Stimulated activated CD4-positive, alpha-beta T cell treated with anti-CD3 and anti-CD28 coated beads, Interleukin-4, amount 100 ng/mL, for 24 hours (primary cell): ENCODE results near the gene BEGAIN.

ENCODE experiments used
- DNase-seq: peaks from one replicate; pipeline ENCODE4 v3.0.0-alpha.2; 2020

The BEGAIN gene

DNA sequence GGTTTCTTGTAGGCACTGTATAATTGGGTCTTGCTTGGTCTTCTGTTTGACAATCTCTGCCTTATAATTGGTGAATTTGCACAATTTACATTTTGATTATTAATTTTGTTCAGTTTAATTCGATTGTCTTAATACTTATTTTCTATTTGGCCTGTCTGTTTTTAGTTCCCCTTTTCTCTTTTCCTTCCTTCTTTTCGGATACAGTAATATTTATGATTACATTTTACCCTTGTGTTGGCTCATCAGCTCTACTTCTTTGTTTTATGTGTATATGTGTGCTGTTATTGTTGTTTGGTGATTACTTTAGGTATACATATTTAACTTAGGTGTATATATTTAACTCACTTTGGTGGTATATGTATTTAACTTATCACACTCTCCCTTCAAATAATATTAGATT is 12.8 kb upstream of the BEGAIN start:
- no peak for DNase-seq

DNA sequence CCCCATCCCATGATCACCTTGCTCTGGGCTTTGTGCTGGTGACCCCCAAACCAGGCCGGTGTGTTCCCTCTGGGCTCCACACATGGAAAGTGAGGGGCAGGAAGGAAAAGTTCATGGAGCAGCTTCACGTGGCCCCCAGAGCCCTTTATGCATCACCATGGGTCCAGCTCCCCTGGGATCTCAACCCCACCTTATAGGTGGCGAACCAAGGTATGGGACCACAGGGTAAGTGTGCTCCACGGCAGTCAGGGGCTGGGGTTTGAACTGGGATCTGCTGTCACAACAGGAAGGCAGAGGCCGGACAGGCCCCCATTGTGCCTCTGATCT is 7.4 kb upstream of the BEGAIN start:
- no peak for DNase-seq

DNA sequence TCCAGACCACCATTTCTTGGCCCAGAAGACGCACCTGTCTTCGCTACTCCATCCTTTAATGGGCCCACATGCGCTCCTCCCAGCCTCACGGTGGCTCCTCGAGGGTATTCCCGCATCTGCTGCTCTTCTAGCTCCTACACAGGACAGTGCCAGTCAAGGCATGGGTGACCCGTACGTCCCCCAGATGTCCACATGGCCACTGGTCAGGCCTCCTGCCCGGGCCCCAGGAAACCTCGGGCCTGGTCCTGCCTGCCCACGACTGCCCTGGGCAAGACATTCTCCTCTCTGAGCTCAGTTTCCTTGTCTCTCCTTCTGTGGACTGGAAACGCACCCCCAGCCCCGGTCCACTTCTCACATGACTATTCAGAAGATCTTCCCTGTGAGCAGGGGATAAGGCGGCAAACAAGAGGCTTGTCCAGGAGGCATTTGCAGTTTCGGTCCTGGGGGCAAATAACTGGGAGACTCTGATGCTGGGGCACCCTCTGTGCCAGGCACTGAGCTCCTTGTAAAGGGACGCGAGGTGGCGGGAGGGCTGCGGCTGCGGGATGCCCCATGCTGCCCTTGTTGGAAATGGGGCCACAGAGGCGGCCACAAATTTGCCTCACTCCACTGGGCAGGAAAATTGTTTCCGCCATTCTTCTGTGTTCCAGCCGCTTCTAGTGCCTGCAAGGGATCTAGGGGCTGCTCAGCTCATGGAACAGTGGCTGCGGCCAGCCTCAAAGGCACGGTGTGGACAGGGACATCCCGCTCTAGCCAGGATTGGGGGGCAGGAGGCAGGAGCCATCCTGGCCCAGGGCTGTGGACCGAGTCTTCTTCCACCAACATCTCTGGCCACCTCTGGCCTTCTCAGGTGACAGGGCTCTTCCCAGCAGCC is 6.8 kb upstream of the BEGAIN start:
- DNase-seq = no peak

DNA sequence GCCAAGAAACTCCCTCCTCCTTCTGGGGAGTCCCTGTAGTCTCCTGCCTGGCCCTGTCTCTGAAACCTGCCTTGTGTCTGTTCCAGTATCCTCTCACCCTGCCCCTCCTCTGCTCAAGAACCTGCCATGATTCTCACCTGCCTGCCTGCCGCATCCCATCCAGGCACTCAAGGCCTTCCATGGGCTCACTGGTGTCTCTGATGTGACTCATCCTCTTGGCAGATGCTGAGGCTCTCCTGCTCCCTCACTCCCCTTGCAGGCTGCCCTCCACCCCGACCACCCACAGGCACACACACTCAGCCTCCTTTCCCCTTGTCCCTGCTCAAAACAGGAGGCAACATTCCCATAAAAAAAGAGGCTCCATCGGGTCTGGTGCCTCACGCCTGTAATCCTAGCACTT is 5.8 kb upstream of the BEGAIN start:
- DNase-seq = no peak

DNA sequence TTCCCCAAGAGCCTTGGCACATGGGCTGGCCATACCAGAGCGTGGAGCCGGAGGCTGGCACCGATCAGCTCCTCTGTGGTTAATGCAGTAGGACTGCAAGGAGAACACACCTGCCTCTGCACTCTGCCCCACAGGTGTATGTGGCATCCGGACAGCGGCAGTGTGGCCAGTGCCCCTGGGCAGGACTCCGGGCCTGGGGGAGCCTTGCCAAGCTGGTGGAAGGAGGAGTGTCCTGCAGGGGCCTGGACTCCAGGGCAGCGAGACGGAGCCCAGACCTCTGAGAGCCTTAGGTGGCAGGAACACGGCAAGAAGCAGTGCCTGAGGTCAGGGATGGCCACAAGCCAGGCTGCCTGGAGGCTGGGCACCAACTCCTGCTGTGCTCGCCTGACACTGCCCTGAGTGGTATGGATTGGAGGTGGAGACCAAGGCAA is 5.3 kb upstream of the BEGAIN start:
- DNase-seq = no peak

DNA sequence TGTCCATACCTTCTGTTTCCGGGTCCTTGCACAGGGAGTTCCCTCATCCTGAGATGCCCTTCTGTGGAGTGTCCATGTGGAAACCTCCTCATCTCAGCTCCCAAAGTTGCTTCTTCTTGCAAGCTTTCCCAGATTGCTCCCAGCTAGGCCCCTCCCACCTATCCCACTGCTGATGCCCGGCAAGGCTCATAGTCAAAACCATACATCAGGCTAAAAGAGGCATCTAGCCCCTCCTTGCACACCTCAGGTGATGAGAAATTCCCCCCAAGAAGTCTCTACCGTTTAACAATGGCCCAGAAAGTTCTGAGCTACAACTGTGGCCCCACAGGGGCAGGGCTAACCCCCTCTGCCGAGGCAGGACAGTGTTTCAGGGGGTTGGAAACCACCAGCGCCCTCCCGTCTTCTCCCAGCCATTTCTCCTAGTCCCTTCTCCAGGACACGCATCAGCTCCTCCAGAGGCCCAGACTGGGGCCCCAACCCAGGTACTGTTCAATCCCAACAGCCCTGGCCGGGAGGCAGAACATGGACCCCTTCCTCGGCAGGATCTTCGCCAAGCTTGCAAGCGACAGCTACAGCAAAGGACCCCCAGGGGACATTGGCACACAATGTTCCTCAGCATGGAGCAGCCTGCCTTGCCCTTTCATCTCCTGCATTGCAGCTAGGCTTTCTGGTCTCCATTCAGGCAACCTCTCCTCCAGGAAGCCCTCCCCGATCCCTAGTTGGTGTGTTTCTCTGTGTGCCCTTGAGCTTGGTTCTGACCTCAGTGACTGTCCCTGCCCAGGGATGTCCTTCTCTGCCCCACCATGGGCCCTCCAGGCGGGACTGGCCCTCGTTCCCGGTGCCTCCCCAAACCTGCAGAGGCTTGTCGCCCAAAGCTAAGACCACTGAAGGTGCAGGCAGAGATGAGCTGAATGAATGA is 4.5 kb upstream of the BEGAIN start:
- DNase-seq = no peak

DNA sequence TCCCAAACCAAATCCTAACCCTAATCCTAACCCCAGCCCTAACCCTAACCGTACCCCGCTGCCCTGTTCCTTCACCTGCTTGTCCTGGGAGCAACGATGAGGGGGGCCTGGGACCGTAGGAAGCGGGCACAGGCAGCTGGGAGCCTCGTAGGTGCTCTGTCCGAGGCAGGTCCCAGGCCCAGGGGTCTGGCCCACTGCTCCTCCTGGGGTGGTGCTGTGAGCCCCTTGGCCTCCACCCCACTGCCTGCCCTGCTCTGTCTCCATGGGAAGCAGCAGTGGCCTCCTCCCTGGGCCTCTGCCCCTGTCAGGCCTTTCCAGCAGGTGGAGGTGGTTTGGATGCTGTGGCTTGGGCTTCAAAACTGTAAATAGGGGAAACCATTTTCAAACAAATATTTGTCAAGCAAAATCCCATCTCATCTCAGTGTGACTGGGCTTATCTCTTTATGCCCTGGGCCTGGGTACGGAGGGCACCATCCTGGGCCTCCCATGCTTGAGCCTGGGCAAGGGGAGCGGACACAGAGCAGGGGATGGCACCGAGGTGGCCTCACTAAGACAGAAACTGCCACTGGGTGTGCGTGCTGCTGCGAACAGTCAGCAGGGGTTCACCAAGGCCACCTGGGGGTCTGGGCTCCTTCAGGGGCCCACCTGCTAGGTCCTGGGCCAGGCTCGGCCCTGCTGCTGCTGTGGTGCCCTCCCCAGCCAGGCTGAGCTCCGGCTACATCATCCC is 3.7 kb upstream of the BEGAIN start:
- no peak for DNase-seq

DNA sequence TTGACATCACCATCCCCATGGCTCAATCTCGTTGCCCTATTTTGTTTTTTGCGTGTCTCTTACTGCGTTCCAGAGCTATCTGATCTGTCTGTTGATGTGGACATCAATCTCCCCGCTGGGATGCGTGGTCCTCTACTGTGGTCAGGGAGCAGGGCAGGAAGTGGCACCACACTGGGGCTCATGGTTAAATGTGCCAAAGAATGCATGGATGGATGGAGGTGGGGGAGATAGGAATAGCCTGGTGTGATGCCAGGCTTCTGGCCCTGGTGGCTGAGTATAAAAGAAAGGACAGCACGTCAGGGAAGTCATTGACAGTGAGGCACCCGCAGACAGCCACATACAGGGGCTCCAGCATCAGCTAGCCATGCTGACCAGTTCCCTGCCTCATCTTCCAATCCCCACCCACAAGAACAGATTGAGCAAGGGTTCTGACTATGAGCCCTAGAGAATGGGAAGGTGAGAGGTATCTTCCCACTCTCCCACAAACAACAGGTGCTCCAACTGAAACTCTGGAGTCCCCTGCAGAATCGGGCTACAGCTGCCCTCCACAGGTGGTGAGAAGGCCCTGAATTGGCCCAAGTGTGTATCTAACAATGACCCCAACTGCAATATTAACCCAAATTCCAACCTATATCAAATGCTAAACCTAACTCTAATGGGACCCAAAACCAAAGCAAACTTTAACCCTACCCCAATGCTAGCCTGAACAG is 2.7 kb upstream of the BEGAIN start:
- no peak for DNase-seq

DNA sequence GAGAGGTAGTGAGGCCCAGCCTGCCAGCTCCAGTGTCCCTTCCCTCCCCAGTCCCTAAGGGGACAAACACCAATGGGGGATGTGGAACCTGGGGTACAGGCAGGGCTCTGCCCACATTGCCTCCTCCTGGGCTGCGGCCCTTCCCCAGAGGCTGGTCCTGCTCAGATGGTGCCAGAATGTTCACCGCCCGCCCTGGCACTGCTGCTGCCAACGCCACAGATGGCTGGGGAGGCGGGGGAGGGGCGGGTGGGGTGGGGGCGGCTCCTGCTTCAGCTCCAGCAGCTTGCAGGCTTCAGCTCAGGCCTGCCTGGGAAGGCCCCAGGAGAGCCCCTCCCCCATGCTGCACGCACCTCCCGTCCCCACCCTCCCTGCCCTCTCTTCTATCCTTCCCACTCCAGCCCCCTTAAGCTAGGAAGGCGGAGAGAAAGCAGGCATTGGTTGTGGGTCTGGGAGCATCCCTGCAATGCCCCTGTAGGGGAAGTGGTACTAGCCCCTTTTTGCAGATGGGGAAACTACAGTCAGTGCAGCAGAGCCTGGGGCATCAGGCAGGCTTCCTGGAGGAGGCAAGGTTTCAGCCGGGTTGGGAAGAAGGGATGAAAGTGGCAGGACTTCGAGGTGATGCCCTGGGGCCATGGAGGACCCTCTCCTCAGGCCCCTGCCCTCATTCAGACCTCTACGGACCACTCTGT is 2.0 kb upstream of the BEGAIN start:
- DNase-seq = no peak

DNA sequence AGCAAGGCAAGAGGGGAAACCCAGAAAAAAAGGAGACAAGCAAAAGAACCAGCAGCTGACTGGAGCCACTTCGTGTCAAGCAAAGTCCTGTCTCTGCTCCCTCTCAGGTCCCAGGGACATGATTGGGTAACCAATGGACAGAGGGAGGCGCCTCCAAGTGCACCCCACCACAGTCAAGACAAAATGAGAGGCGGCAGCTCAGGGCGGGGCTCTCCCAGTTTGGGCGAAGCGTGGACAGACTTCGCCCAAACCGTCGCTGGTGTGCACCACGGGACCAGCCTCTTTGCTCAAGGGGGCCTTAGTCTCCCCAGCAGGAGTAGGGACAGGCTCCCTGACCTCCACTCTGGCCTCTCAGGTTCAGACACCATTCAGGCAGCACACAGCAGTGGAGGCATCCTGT is 1.5 kb upstream of the BEGAIN start:
- DNase-seq = no peak

DNA sequence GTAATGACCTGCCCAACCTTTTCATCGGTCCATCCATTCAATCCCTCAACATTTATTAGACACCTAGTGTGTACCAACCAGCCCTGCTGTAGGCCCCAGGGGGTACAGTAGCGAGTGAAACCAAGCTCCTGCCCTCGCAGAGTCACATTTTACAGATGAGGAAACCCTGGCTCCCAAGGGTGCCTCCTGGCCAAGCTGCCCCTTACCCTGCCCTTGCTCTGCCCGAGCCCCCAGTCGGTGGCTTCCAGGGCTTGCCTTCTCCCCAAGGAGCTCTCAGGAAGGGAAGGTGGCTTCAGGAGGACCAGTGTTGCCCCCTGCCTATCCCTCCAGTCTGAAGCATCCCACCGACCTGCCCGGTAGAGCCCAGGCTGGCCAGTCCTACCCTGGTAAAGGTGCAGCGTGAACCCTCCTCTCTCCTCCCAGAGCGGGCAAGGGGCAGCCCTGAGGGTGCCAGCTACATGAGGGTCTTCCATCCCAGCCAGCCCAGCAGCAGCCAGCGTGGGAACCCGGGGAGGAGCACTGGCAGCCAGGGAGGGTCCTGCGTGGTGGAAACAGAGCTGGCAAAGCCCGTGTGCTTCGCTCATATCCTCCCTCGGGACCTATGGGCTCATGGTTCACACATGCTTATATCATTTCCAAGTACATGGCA is 670 bp upstream of the BEGAIN start:
- DNase-seq = no peak

DNA sequence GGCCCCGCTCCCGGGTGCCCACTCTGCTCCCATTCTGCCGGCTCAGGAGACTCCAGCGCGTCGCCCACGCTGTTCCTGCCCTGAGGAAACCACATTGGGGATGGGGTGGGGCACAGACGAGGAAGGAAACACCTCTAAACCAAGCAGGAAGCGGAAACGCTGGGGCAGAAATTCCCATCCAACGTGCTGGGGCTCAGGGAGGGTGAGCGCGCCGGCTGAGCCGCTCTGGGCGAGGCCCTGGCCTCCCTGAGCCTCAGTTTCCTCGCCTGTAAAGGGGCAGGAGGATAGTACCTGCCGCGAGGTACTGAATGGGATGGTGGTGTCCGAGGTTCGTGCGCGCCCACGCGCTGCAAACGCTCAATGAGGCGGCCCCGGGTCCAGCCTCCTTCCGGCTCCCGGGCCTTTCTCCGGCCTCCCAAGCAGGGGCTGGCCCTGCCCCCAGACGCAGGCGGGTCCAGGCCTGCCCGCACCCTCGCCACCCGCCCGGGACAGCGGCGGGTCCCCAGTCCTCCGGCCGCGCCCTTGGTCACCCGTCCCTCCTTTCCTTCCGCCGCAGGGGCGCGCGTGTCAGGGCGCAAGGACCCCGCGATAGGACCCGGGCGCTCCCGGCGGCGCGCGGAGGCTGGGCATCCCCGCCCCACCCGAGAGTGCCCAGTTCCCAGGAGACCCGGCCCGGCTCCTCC is 673 bp downstream of the BEGAIN start:
- peak; percentile 18 for DNase-seq

DNA sequence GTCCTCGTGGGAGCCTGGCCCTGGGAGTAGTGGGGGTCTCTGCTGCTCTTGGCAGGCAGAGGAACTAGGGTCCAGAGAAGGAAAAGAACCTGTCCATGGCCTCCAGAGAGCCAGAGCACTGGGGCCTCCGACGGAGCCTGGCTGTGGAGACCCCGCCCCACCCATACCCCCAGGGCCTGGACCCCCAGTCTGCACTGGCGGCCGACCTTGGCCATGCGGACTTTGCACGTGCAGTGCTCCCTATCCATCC is 1.1 kb downstream of the BEGAIN start:
- no peak for DNase-seq

DNA sequence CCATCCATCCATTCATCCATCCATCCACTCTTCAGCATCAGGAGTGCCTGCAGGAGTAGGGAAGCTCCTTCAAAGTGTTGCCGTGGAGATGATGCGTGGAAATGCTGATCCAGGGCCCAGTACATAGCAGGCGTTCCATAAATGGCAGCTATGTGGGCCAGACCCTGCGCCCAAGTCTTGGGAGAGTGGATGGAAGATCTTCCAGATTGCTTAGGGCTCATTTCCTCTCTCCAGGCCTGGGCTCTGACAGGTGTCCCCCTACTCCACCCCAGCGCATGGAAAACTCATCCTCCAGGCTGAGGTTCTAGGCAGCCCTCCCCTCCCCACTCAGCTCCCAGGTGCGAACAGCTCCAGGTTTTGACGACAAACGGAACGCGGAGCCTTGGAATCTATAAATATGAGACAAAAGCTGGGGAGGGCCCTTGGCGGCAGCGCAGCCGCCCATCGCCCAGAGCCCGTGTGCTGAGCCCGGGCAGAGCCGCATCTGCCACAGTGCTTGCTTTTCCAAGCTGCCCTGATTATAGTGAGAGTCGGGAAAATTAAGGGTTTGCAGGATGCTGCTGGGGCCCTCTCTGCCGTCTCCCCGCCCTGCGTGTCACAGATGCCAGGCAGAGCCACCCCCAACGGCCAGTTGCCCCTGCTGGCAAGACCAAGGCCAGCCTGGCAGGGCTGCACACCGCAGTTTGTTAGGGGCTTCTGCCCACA is 1.6 kb downstream of the BEGAIN start:
- no peak for DNase-seq

DNA sequence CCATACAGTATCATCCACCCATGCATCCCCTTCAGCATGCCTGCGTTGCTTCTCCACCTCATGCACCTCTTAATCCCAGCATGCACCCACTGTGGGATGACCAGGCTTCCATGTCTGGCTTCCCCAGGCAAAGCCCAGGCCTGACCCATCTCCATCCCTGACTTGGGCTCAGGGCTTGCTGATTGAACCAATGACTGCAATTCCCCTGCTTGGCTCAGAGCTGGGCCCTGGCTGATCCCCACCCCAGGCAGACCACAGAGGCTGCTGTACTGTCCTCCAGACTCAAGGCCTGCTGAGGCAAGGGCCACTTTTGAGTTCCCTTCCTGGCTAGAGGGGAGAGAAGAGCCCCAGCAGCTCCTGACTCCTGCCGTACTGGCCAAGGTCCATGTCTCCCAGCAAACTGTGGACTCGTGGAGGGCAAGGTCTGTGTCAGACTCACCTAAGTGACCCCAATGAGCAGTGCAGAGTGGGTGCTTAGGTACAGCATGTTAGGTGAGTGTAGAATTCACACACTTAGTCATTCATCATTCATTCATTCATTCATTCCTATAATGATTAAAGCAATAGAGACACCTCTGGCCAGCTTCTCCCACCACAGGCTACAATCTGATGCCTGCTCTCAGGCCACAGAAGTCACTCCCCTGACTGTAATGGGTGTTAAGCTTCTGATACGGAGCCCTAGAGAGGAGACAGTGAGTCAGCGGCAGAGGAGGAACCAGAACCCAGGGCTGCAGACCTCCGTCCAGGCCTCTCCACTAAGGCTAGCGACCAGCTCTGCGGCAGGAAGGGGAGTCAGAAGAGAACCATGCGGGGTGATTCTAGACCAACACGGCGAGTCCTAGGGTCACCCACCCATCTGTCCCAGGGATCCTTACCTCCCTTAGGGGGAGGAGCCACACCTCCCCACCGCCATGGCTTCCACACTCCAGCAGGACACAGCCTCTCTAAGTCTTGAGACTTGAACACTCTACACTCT is 2.9 kb downstream of the BEGAIN start:
- DNase-seq = no peak

DNA sequence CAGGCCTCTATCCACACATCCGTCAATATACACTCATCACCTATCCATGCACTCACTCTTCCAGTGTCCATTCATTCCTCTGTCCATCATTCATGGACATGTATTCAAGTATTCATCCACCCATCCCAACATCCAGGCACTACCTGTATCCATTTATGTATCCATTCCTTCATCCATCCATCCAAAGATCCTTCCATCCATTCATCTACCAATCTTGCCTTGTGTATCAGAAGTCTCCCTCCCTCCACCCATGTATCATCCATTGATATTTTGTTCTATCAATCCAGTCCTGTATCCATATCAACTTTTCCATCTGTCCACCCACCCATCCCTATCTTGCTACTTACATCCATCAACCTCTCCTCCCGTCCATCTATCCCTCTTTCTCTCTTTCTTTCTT is 4.0 kb downstream of the BEGAIN start:
- no peak for DNase-seq

DNA sequence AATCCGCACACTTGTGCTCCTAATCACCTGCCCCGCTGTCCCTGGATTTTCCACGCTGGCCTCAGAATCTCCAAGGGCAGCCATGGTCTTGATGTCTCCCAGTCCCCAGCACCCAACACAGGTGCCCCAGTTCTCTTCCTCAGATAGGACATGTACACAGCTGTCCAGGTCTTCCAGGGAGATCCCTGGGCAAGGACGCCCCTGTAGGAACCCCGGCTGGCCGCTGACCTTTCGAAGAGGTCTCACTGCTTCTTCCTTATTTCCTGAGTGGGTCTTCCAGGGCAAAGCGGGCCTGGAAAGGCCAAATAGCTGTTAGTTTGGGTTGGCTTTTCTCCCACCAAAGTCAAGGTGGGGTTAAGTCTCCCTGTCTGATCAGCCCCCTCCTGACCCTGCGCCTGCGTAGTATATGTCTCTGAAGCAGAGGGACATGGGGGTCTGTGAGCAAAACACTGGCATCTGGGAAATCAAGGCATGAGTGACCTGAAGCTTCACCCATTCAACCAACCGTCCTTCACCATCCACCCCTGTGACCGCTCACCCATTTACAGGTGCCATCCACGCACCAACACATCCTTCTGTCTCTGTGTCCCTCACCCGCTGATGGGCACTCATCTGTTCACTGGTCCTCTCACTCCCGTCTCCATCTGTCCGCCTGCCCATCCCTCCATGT is 4.6 kb downstream of the BEGAIN start:
- DNase-seq = no peak

DNA sequence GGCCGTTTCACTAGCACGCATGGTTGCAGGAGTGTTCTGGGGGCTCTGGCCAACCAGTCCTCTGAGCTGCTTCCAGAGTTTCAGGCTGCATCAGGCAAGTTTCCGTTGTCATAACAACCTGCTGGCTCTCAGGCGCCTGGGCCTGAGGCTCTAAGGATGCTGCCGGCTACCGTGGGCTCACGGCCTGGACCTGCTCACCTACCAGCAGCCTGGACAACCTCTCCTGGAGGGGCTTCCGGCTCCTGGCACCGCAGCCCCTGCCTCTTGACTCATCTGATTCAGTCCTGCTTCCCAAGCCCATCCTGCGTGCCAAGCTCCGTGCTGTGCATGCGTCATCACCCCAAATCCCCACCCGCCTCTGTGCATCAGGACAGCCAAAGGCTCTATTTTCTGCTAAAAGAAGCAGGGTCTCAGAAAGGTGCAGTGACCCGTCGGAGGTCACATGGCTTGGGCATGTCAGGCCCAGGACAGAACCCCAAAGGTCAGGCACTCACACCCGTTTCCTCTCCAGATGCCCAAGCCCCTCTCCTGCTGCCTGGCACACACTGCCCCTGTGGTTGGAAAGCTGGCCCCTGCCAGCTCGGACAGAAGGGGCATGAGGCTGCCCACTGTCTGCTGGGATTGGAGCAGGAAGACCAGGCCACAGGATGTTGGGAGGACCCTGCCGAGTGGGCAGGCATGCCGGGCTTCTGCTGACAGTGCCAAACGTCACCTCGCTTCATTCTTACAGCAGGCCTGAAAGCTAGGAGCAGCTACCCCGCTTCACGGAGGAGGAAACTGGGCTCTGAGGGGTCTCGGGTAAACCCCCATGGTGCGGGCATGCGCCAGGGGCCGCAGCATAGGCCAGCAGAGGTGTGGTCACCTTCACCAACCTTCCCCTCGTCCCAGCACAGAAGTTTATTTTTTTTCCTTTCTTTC is 5.7 kb downstream of the BEGAIN start:
- DNase-seq = no peak
